GM08714 (cell line): Measurements from ENCODE around the gene LYRM4.
A peak's percentile ranks its signal among the peaks of the same experiment; 100 is the strongest.

Experiments used
- H3K4me3 ChIP-seq: fragments of 200-500 bp; sonication (Bioruptor generic); 2 replicates; pipeline ENCODE4 v1.5.1; 2014; ENCODE audit warnings: mild to moderate bottlenecking, low read length, inconsistent platforms
- ZNF274 ChIP-seq: IDR thresholded peaks from 2 replicates; pipeline ENCODE4 v1.6.1; 2012; ENCODE audit warnings: mild to moderate bottlenecking, low read depth, low read length

The LYRM4 gene

GRCh38 chr6:5270093-5270680 is 9.4 kb upstream of the LYRM4 start:
- TF ChIP-seq ZNF274, result no peak

GRCh38 chr6:5266423-5266822 is 5.7 kb upstream of the LYRM4 start:
- TF ChIP-seq ZNF274, result no peak
- no peak overlapping the region for H3K4me3 ChIP-seq

More at GRCh38 chr6:5270093-5270680, 9.4 kb upstream of the LYRM4 start:
- H3K4me3 ChIP-seq, result no peak overlapping the region

- H3K4me3 ChIP-seq, result peak overlapping the region; percentile 89
- TF ChIP-seq ZNF274, result no peak
Measured at GRCh38 chr6:5261545-5262109, 877 bp upstream of the LYRM4 start.

- no peak for TF ChIP-seq ZNF274
- H3K4me3 ChIP-seq, result peak overlapping the region; percentile 89
Measured at GRCh38 chr6:5260111-5260620, 584 bp downstream of the LYRM4 start.

- peak overlapping the region; percentile 89; the same call in 1 of the 2 replicates for H3K4me3 ChIP-seq
- TF ChIP-seq ZNF274, result no peak
Measured at GRCh38 chr6:5259428-5259827, 1.3 kb downstream of the LYRM4 start.

GRCh38 chr6:5257400-5257799 is 3.4 kb downstream of the LYRM4 start:
- no peak for TF ChIP-seq ZNF274
- H3K4me3 ChIP-seq, result no peak overlapping the region

GRCh38 chr6:5256952-5257351 is 3.8 kb downstream of the LYRM4 start:
- no peak overlapping the region for H3K4me3 ChIP-seq
- TF ChIP-seq ZNF274, result no peak

- no peak for TF ChIP-seq ZNF274
- H3K4me3 ChIP-seq, result no peak overlapping the region
Measured at GRCh38 chr6:5250911-5251310, 9.8 kb downstream of the LYRM4 start.

GRCh38 chr6:5250451-5250850 is 10.3 kb downstream of the LYRM4 start:
- H3K4me3 ChIP-seq, result no peak overlapping the region
- no peak for TF ChIP-seq ZNF274

- no peak for TF ChIP-seq ZNF274
- H3K4me3 ChIP-seq, result no peak overlapping the region
Measured at GRCh38 chr6:5249451-5250122, 11.2 kb downstream of the LYRM4 start.

- TF ChIP-seq ZNF274, result no peak
- H3K4me3 ChIP-seq, result no peak overlapping the region
Measured at GRCh38 chr6:5248302-5249098, 12.2 kb downstream of the LYRM4 start.

GRCh38 chr6:5247201-5247600 is 13.5 kb downstream of the LYRM4 start:
- no peak for TF ChIP-seq ZNF274
- no peak overlapping the region for H3K4me3 ChIP-seq

GRCh38 chr6:5246141-5247097 is 14.3 kb downstream of the LYRM4 start:
- no peak for TF ChIP-seq ZNF274
- H3K4me3 ChIP-seq, result no peak overlapping the region
